Panc1 (cell line): Measurements from ENCODE around the gene SENP7. TPM values are rescaled to one million over a fixed set of nuclear protein-coding genes. Genes with fewer than 3 reads are reported as not detected.

ENCODE experiments used
- ATAC-seq: fragments of 200-7000 bp; cut with Tn5 transposase; 2 replicates; pipeline ENCODE4 v1.9.1; 2020; ENCODE audit warnings: mild to moderate bottlenecking, moderate library complexity
- BruUV-seq: library from RNA; stranded (reverse); fragments of 400-500 nt; replicated peaks from 2 replicates; lab custom pipeline; 2021; lab: Mats Ljungman, UMichigan
- CTCF ChIA-PET: fragments of 300-600 bp; sonication (Branson Sonifier 250); formaldehyde crosslinking; loops from one replicate; lab custom pipeline; 2022; ENCODE audit warnings: antibody characterized with exemption; lab: Charles Lee
- POLR2A ChIA-PET: fragments of 300-600 bp; sonication (Branson Sonifier 250); formaldehyde crosslinking; loops from one replicate; lab custom pipeline; 2022; ENCODE audit warnings: antibody characterized with exemption; lab: Charles Lee
- DNase-seq: peaks from one replicate; pipeline ENCODE4 v3.0.0-alpha.2; 2010; ENCODE audit warnings: low read depth, low spot score
- H3K27ac ChIP-seq: 2 replicates; pipeline ENCODE4 v1.5.1; 2011; ENCODE audit warnings: mild to moderate bottlenecking, low read length, inconsistent platforms
- H3K27me3 ChIP-seq: fragments of 200-500 bp; sonication (Bioruptor generic); 2 replicates; pipeline ENCODE4 v1.6.0; 2014; ENCODE audit warnings: low read length, inconsistent platforms; ENCODE audit not compliant: control insufficient read depth, insufficient read depth
- H3K36me3 ChIP-seq: fragments of 200-500 bp; sonication (Bioruptor generic); 2 replicates; pipeline ENCODE4 v1.5.1; 2014; ENCODE audit warnings: inconsistent platforms, mild to moderate bottlenecking, low read length, moderate library complexity; ENCODE audit not compliant: control insufficient read depth, insufficient read depth
- H3K4me1 ChIP-seq: 2 replicates; pipeline ENCODE4 v1.5.1; 2011; ENCODE audit warnings: inconsistent platforms, mild to moderate bottlenecking, low read length, moderate library complexity; ENCODE audit not compliant: control insufficient read depth, insufficient read depth
- H3K4me3 ChIP-seq, 2 experiments: 2 replicates each; pipeline ENCODE4 v1.5.1; 2011 to 2012; ENCODE audit warnings: low read depth in 2 of 2, low read length in 2 of 2, mild to moderate bottlenecking in 2 of 2, inconsistent platforms in 1 of 2, moderate library complexity in 1 of 2
- H3K9me3 ChIP-seq: fragments of 200-500 bp; sonication (Bioruptor generic); 2 replicates; pipeline ENCODE4 v1.5.1; 2014; ENCODE audit warnings: low read depth, mild to moderate bottlenecking, inconsistent platforms, low read length, moderate library complexity; ENCODE audit not compliant: control insufficient read depth, insufficient read depth
- POLR2AphosphoS5 ChIP-seq: IDR thresholded peaks from 2 replicates; pipeline ENCODE4 v1.6.1; 2012; ENCODE audit warnings: mild to moderate bottlenecking, low read depth, low read length, moderate library complexity
- SIN3A ChIP-seq: IDR thresholded peaks from 2 replicates; pipeline ENCODE4 v1.6.1; 2012; ENCODE audit warnings: low read depth, mild to moderate bottlenecking, low read length, moderate library complexity, borderline replicate concordance; ENCODE audit not compliant: insufficient read depth
- TCF7L2 ChIP-seq: IDR thresholded peaks from 2 replicates; pipeline ENCODE4 v1.6.1; 2011; ENCODE audit warnings: mild to moderate bottlenecking, low read depth, low read length, inconsistent platforms
- in situ Hi-C: cut with HindIII; loops from 2 replicates; pipeline ENCODE4 v1.10.0; 2016; ENCODE audit warnings: low sequenced_read_pairs, low pct_unique_long_range_greater_than_20kb
- intact Hi-C: fragments of 100-400 bp; cut with micrococcal nuclease; formaldehyde crosslinking; loops from one replicate; pipeline ENCODE4 v1.10.0; 2022; ENCODE audit not compliant: unreplicated experiment
- total RNA-seq: library from RNA; stranded (reverse); gene quantifications from one replicate; pipeline ENCODE4 v1.2.1, GENCODE V29; 2021; ENCODE audit not compliant: unreplicated experiment
- TF ChIP-seq, protein P1 (sequence below), 2 experiments: IDR thresholded peaks; 2 replicates each; pipeline ENCODE4 v1.6.1; 2011 to 2012; ENCODE audit warnings: low read depth in 2 of 2, control low read depth in 1 of 2, low read length in 1 of 2, mild to moderate bottlenecking in 1 of 2, moderate library complexity in 1 of 2; ENCODE audit not compliant: insufficient read depth in 1 of 2
- TF ChIP-seq, protein P2 (sequence below): fragments of 450-650 bp; IDR thresholded peaks from 2 replicates; pipeline ENCODE4 v1.5.1; 2017; ENCODE audit warnings: mild to moderate bottlenecking

Gene SENP7
- total RNA-seq, 1 experiment from 2014 or later, result 10.1 TPM

DNA sequence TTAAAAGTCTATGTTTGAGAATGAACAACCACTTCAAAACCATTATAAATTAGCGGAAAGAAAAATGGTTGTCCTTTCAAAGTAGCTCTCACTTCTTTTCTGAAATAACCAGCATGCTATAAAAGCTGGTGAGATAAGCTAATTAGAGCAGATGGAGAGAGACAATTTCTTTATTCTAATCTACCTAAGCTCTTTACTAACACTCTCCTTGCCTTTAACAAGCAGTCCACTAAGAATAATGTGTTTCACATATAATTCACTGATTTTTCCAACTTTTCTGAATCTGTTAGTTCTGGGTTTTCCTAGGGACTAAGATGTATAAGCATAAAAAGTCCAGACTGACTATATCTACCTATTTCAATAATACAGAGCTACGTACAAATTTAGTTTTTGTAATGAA is 192.5 kb downstream of the SENP7 start, which contains the start of gene IMPG2:
Gene IMPG2 (minus strand): TSS at position 101 of the 400 bp plus-strand sequence. CDS start 203 bp downstream, outside the sequence.
- ChIA-PET POLR2A (no interaction called here), CTCF (no interaction called here)
- Histone ChIP-seq H3K27me3 (no peaks in the 10 kb centered on the region), H3K4me3 (no peak within 1 kb of the TSS), H3K9me3 (no peaks in the 10 kb centered on the region), H3K36me3 (no peaks in the 10 kb centered on the region), H3K27ac (no peak within 1 kb of the TSS), H3K4me1 (no peaks in the 10 kb centered on the region)
- intact Hi-C loops, result no loop called here
- TF ChIP-seq, protein P1, sequence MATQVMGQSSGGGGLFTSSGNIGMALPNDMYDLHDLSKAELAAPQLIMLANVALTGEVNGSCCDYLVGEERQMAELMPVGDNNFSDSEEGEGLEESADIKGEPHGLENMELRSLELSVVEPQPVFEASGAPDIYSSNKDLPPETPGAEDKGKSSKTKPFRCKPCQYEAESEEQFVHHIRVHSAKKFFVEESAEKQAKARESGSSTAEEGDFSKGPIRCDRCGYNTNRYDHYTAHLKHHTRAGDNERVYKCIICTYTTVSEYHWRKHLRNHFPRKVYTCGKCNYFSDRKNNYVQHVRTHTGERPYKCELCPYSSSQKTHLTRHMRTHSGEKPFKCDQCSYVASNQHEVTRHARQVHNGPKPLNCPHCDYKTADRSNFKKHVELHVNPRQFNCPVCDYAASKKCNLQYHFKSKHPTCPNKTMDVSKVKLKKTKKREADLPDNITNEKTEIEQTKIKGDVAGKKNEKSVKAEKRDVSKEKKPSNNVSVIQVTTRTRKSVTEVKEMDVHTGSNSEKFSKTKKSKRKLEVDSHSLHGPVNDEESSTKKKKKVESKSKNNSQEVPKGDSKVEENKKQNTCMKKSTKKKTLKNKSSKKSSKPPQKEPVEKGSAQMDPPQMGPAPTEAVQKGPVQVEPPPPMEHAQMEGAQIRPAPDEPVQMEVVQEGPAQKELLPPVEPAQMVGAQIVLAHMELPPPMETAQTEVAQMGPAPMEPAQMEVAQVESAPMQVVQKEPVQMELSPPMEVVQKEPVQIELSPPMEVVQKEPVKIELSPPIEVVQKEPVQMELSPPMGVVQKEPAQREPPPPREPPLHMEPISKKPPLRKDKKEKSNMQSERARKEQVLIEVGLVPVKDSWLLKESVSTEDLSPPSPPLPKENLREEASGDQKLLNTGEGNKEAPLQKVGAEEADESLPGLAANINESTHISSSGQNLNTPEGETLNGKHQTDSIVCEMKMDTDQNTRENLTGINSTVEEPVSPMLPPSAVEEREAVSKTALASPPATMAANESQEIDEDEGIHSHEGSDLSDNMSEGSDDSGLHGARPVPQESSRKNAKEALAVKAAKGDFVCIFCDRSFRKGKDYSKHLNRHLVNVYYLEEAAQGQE (IDR thresholded peaks at IDR 0.05; ENCODE audit: insufficient read depth in 1 of 2, low read depth in 2 of 2, low read length in 1 of 2), result no peak
- TF ChIP-seq POLR2AphosphoS5 (no peak), TCF7L2 (no peak), SIN3A (no peak)
- TF ChIP-seq, protein P2, sequence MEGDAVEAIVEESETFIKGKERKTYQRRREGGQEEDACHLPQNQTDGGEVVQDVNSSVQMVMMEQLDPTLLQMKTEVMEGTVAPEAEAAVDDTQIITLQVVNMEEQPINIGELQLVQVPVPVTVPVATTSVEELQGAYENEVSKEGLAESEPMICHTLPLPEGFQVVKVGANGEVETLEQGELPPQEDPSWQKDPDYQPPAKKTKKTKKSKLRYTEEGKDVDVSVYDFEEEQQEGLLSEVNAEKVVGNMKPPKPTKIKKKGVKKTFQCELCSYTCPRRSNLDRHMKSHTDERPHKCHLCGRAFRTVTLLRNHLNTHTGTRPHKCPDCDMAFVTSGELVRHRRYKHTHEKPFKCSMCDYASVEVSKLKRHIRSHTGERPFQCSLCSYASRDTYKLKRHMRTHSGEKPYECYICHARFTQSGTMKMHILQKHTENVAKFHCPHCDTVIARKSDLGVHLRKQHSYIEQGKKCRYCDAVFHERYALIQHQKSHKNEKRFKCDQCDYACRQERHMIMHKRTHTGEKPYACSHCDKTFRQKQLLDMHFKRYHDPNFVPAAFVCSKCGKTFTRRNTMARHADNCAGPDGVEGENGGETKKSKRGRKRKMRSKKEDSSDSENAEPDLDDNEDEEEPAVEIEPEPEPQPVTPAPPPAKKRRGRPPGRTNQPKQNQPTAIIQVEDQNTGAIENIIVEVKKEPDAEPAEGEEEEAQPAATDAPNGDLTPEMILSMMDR, result no peak
- ATAC-seq (no peak), DNase-seq (no peak)
- in situ Hi-C loops, result no loop called here
- no TSS peak for BruUV-seq

DNA sequence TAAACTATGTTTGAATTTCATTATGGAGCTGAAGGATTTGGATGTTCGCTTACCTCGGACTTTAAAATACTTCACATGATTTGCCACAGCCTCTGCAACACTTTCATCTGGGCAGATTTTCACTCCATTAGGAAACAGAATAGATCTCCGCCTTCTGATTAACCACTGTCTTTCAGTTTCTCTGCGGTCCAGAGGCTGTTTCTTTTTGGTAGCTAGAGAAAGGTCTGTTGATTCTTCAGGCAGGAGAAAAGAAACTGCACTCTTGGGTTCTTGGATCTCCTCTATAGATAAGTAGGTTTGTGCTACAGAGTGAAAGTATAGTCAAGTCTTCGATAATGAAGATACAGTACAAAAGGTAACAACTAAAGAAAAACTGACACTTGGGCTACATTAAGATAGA is 193.5 kb downstream of the SENP7 start:
- intact Hi-C loops (no loop called here), in situ Hi-C loops (no loop called here)
- TF ChIP-seq TCF7L2 (no peak), POLR2AphosphoS5 (no peak), SIN3A (no peak)
- TF ChIP-seq, protein P1 (IDR thresholded peaks at IDR 0.05; ENCODE audit: insufficient read depth in 1 of 2, low read depth in 2 of 2, low read length in 1 of 2), result no peak
- TF ChIP-seq, protein P2, result no peak
- H3K27ac ChIP-seq, result no peak overlapping the region
- H3K4me1 ChIP-seq, result no peaks in the 10 kb centered on the region
- no peak overlapping the region for H3K4me3 ChIP-seq
- DNase-seq (no peak), ATAC-seq (no peak)
- H3K27me3 ChIP-seq, result no peaks in the 10 kb centered on the region
- H3K36me3 ChIP-seq, result no peaks in the 10 kb centered on the region
- CTCF ChIA-PET, result no interaction called here
- BruUV-seq, result no TSS peak
- H3K9me3 ChIP-seq, result no peaks in the 10 kb centered on the region
- POLR2A ChIA-PET, result no interaction called here
